ENCODE measurements around the gene PSMC4.

Gene PSMC4

DNA sequence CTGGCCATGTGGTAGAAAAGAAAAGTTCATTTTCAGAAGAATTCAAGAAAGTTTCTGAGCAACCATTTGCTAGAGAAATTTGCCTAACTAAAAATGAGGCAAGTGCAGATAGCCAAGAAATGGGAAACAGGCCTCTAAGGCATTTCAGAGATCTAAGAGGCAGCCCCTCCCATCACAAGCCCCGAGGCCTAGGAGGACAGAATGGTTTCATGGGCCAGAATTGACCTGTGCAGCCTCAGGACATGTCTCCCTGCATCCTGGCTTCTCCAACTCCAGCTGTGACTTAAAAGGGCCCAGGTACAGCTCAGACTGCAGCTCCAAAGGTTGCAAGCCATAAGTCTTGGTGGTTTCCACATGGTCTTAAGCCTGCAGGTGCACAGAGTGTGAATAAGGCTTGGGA lies 22.6 kb downstream of the PSMC4 start:
- DNase-seq (ENCODE audit: low spot score) = no peak

DNA sequence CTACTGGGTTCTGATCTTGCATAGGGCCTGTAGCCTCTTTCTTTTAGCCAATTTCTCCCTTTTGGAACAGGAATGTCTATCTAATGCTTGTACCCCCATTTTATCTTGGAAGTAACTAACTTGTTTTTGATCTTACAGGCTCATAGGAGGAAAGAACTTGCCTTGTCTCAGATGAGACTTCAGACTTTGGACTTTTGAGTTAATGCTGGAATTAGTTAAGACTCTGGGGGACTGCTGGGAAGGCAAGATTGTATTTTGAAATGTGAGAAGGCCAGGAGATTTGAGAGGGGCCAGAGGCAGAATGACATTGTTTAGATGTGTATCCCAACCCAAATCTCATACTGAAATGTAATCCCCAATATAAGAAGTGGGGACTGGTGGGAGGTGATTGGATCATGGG lies 23.4 kb downstream of the PSMC4 start:
- no peak for DNase-seq (ENCODE audit: low spot score)

DNA sequence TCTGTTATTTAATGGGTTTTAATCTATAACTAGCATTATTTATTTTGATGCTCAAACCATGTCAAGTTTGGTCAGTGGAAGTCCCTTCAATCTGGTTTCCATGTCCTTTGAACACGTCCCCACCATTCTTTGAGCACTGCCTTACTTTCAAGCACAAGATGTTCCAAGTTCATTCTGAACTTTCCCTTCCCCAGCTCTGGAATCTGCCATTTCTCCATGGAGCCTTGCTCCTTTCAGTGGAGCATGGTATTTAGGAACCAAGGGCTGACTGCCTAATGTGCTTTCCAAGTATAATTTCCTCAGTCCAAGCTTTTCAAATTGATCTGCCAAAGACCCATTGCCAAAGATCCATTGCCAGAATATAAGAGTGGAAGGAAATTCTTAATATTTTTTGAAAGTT lies 24.8 kb downstream of the PSMC4 start:
- no peak for DNase-seq (ENCODE audit: low spot score)

DNA sequence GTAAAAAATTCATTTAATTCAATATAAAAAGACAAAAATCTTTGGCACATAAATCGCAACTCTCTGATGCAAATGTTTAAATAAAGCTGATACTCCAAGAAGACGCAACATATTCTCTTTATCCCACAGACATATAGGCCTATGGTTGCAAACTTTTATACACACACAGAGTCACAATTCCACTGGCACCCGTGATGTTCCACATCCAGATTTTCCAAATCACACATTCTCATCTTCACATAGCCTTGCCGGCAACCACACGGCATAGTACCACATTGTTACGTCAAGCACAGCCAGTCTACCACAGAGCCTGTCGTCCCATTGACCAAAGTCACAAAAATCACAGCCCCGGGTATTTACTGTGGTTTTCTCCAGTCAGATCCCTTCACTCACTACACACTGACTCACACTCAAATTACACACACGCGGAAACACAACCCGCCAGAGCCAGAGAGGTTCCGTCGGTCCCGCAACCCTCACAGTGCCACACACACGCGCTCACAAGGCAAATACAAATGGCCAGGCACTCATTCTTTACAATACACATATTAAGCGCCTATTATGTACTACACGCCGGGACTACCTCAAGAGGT lies 25.3 kb downstream of the PSMC4 start:
- DNase-seq (ENCODE audit: low spot score) = peak; percentile 48

DNA sequence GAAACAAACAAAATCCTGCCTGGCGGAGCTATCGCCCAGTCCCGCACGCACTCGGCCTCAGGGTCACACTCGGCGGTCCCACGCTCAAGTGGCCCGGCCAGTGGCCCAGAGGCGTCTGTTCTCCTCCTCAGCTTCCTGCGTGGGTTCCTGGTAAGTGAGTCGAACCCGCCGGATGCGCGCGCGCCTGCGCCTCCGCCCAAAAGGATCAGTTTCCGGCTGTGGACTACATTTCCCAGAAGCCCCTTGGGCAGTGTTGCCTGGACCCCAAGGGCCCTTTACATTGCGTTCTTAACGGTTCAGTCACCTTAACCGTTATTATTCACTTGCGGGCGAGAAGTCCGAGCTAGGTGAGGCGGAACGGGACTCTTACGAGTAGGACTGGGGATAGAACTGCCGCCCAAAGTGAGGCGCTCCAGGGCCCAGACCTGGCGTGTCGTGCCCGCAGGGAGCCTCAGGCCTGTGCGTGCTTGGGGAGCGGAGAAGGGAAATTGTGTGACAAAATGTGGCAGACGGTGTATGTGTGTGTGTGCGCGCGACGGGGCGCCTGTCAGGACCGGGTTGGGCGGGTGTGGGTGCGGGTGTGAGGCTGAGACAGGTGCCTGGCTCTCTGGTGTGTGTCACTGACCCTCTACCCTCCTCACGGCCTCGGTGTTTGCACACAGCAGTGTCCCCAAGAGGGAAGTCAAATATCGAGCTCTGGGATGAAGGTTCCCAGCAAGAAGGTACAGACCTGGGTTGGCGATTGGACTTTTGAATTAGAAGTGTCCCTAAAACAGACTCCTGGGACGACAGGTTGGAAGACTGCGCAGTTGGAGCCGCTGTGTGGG lies 26.1 kb downstream of the PSMC4 start, which contains the start of gene ZNF546:
TSS of gene ZNF546 (plus strand) at position 250 of the 827 bp plus-strand sequence. CDS start 1,267 bp downstream, outside the sequence.
- peak; percentile 94 for DNase-seq (ENCODE audit: low spot score)

DNA sequence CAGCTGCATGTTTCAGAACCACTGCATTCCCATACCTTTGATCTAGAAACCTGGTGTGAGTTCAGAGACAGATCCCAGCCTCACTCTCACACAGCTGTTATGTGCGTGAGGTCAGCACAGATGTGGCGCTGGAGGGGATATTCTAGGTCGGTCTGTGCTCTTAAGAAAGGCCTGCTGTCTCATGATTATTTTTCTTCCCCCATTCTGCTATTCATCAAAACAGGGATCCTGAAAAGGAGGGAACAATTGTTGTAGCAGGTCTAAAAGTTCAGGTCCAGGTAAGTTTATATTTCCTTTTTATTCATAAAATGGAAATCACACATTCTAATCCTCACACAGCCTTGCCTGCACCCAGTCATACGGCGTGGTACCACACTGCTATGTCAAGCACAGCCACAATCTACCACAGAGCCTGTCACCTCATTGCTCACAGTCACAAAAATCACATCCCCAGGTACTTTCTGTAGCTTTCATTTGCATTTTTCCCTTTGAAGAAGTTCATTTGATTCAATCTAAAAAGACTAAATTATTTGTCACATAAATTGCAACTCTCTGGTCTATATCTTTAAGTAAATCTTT lies 26.8 kb downstream of the PSMC4 start:
- DNase-seq (ENCODE audit: low spot score) = peak; percentile 6

DNA sequence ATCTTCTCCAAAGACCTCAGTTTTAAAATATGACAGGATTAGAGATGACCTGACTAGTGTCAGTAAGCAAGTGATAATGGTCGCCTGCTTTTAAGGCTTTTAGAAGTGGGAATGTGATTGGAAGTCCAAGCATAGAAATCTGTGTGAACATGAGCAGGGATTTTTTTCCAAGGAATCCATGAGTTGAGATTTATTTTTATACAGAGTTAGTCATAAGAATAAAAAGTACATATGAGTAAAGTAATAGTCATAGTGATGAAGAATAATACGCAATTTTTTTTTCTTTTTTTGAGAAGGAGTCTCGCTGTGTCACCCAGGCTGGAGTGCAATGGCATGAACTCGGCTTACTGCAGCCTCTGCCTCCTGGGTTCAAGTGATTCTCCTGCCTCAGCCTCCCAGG lies 27.5 kb downstream of the PSMC4 start:
- no peak for DNase-seq (ENCODE audit: low spot score)

DNA sequence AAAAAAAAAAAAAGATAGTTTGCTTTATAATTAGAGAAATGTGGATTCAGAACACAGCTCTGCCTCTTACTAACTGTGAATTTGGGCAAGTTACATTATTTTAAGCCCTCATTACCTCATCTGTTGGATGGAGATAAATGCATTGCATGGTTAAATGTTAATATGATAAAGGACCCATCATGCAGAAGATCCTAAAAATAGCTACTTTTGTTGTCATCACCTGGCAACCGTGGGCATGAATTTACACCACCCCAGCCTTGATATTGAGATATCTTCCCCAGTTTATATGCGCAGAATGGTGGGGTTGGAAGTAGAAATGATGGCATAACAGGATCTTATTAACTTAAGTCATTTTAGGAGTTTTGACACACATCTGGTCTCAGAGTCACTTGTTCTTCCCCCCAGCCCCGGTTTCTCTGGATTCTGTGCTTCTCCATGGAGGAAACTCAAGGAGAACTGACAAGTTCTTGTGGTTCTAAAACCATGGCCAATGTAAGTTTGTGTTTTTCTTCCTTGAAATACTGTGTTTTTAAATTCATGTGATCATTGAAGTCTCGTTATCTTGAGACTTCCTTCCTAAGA lies 34.8 kb downstream of the PSMC4 start:
- DNase-seq (ENCODE audit: low spot score) = no peak

DNA sequence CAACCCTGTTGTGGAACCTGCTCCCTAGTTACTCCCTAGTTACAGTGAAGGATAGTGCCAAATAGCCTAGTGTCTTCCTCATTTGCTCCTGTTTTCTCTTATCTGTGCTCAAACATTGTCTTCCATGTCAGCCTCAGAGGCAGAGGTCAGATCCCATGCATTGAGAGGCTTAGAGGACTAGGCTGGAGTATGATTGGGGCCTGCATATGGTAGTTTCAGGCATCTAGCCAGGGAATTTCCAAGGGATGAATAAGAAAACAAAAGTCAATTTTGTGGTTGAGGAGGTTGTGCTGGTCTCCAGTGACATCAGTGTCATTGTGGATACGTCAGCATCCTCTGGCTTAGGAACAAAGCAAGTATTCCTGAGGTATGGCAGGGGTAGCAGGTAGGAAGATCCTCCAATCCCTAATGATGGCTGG lies 35.3 kb downstream of the PSMC4 start:
- no peak for DNase-seq (ENCODE audit: low spot score)

DNA sequence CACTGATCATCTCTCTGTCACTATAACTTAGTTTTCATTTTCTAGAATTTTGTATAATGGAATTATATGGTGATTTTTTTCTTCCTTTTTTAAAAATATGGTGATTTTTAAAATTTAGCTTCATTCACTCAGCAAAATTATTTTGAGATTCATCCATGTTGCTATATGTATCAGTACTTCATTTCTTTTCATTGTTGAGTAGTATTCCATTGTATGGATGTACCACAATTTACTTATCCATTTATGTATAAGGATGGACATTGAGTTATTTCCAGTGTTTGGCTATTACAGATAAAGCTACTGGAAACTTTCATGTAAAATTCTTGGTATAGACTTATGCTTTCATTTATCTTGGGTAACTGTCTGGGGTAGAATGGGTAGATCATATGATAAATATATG lies 38.7 kb downstream of the PSMC4 start:
- no peak for DNase-seq (ENCODE audit: low spot score)

DNA sequence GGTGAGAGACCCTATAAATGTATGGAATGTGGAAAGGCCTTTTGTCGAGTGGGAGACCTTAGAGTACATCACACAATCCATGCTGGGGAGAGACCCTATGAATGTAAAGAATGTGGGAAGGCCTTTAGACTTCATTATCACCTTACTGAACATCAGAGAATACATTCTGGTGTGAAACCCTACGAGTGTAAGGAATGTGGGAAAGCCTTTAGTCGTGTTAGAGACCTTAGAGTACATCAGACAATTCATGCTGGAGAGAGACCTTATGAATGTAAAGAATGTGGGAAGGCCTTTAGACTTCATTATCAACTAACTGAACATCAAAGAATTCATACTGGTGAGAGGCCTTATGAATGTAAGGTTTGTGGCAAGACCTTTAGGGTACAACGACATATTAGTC lies 43.0 kb downstream of the PSMC4 start:
- no peak for DNase-seq (ENCODE audit: low spot score)

DNA sequence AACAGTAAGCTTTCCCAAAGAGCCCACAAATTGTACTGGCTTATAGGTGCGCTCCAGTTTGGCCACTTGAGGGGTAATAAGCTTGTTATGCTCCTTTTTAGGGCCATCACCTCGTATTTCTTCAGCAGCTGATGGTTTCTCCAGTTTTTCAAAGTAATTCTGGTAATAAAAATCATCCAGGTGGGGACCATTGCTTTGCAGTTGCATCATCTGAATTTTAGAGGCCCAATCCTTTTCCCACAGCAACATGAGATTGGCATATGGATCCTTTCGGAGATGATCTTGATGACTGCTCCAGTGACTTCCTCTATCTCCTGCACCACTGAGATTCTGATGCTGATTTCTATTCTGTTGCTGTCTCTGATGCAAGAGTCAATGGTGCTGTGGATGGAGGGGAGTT lies 53.0 kb downstream of the PSMC4 start:
- DNase-seq (ENCODE audit: low spot score) = no peak

DNA sequence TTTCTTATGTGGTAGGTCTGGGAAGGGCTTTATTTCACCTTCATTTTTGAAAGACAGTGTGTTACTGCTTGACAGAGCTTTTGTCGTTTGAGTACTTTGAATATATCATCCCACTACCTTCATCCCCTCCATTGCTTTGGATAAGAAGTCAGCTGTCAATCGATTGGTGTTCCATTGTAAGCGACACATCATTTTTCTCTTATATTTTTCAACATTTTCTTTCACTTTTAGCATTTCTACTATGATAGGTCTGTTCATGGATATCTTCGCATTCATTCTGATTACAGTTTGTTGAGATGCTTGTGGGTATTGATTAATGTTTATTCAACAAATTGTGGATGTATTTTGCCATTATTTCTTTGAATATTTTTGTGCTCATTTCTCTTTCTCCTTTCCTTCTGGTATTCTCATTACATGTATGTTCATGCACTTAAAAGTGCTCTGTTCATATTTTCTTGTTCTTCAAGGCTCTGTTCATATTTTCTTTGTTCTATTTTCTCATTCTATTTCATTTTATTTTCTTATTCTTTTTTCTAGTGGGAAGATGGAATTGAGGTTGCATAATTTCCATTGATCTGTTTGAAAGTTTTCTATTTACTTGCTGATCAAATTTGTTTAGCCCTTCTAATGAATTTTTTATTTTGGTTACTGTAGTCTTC lies 55.1 kb downstream of the PSMC4 start:
- no peak for DNase-seq (ENCODE audit: low spot score)

DNA sequence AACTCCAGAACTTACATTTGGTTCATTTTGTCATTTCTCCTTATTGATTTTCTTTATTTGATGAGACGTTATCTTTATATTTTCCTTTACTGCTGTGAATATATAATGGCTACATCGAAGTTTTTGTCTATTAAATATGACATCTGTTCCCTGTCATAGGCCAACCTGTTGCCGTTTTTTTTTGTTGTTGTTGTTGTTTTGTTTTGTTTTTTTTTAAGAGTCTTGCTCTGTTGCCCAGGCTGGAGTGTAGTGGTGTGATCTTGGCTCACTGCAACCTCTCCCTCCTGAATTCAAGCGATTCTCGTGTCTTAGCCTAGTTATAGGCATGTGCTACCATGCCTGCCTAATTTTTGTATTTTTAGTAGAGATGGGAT lies 55.6 kb downstream of the PSMC4 start:
- no peak for DNase-seq (ENCODE audit: low spot score)
